Endometrial microvascular endothelial cells (primary cell): ENCODE measurements around the gene ABCG4. TPM values are rescaled to one million over a fixed set of nuclear protein-coding genes. Genes with fewer than 3 reads are reported as not detected.
"Not testable (repeated sequence)": the region's sequence is repeated elsewhere in the genome, so short reads cannot be mapped to it uniquely, and the experiment has no call there.

Experiments used
- in situ Hi-C: cut with HindIII; loops from 2 replicates; pipeline ENCODE4 v1.10.0; 2017; ENCODE audit warnings: low sequenced_read_pairs, low pct_unique_long_range_greater_than_20kb; ENCODE audit errors: inconsistent ontology term
- total RNA-seq: library from RNA; depleted of rRNA; stranded (reverse); fragments of >200 nt; gene quantifications from one replicate; pipeline ENCODE4 v1.2.3, GENCODE V29; 2015; ENCODE audit errors: inconsistent ontology term

ABCG4 gene
- total RNA-seq, 1 donor from 2014 or later, result not detected

DNA sequence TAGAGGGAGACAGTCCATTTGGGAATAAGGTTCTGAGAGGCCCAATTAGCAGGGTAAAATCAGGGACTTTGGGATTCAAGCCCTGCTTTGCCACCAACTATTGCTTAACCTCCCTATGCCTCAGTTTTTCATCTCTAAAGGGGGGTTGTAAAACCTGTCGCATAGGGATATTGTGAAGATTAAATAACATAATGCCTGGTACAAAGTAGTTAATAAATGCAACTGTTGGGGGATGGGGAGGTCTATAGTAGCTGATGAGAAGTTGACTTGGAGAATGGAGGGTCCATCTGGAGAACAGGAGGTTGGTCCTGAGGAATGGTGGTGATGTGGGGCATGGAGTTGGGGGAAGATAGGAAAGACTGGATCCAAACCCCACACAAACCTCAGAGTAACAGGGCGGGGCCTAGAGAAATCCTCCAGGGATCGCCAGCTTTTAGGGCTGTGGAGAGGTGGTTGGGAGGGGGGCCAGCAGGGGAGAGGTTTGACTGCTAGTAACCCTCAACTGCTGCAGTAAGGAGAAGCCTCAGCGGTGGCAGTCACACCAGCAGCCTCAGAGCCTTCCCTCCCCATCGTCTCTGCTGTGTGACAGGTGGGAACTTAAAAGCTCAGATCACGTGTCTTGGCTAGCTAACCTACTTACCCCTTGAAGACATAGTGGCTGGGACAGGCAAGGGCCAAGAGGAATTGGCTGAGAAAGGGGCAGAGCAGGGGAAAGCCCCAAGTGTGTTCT, 1.1 kb upstream of the ABCG4 start:
- in situ Hi-C loops, result no loop called here

DNA sequence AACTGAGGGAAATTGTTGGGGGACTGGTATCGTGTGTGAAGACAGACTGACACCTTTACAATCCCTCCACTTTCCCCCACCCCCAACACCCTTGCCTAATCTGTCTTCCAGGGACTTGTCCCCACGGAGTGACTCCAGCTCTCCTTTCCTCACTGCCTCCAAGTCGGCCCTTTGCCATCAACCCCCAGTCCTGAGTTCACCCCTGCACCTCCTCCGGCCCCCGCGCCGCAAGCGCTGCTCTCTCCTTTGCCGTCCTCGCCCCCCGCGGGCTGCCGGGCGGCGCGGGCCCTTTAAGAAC, 183 bp upstream of the ABCG4 start:
- in situ Hi-C loops, result no loop called here

DNA sequence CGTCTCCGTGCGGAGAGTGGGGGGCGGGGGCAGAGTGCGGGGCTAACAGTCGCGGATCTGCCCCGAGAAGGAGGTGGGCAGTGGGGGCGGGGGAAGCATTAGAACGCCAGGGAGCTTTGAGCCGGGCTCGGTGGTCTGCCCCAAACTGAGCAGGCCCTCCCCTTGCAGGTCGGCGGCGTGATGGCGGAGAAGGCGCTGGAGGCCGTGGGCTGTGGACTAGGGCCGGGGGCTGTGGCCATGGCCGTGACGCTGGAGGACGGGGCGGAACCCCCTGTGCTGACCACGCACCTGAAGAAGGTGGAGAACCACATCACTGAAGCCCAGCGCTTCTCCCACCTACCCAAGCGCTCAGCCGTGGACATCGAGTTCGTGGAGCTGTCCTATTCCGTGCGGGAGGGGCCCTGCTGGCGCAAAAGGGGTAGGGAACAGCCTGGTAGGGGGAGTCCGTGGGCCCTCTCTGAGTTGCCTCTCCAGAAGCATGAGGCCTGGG, 979 bp downstream of the ABCG4 start:
- in situ Hi-C loops, result no loop called here

DNA sequence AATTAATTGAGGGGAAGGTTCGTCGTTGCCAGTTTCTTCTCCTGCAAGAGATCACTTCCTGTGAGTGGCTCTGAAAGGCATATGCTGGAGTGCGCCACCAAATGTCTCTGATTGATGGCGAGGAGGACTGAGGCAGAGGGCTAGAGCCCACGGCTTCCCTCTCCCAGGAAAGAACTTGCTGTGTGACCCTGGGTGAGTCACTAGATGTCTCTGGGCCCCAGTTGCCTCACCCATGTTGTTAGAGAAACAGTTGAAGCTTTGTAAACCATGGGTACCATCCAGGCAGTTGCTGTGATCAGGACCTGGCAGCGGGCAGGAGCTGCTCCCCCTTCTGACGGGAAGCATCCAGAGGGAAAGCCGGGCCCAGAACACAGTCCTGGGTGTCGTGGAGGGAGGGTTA, 3.2 kb downstream of the ABCG4 start:
- in situ Hi-C loops, result no loop called here

DNA sequence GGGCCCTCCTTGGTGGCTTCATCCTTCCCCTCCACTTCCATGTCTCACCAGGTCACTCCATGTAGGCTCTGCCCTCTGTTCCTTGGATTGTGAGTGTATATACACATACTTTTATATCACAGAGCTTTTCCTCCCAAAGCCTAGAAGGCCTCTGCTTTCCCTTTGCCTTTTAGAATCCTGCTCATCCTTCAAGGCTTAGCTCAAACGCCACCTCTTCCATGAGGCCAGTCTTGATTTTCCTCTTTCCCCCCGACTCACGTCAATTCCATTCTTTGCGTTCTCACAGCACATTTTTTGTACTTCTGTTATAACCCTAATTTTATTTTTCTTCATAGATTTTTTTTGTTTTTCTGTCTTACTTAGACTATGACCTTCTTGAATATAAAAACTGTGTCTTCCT, 3.8 kb downstream of the ABCG4 start:
- in situ Hi-C loops, result no loop called here

GRCh38 chr11:119153049-119153818, 4.4 kb downstream of the ABCG4 start:
- in situ Hi-C loops, result no loop called here

GRCh38 chr11:119154178-119154577, 5.3 kb downstream of the ABCG4 start:
- in situ Hi-C loops, result no loop called here

GRCh38 chr11:119155733-119156492, 7.1 kb downstream of the ABCG4 start:
- in situ Hi-C loops, result no loop called here

DNA sequence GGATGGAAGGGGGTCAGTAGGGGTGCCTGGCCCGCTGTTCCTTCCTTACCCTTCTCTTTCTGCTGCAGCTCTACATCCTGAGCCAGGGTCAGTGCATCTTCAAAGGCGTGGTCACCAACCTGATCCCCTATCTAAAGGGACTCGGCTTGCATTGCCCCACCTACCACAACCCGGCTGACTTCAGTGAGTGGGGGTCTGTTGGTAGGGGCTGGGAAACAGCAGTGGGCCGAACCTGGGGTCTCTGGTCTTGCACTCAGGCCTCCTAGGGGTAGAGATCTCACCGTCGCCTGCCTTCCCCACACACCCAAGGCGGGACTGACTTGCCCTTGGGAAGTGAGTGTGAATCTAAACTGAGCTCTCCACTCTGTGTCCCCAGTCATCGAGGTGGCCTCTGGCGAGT, 7.6 kb downstream of the ABCG4 start:
- in situ Hi-C loops, result no loop called here

DNA sequence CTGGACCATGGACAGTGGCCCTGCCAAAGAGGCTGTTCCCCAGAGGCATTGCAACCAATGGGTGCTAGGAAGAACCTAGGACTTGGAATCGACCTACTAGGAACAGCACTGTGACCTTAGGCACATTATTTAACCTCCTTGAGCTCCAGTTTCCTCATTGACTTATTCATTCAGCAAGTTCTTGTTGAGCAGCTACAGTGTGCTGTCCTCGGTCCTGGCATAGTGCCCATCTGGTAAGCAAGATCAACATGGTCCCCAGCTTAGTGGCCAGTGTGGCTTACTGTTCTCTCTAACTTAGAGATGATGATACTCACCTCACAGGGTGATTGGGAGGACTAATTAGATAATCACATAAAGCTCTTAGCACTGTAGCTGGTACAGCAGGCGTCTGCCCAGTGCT, 8.2 kb downstream of the ABCG4 start:
- in situ Hi-C loops, result no loop called here

- in situ Hi-C loops, result no loop called here
Observed at GRCh38 chr11:119158467-119158866, 9.6 kb downstream of the ABCG4 start.

GRCh38 chr11:119160151-119160550, 11.3 kb downstream of the ABCG4 start:
- in situ Hi-C loops, result no loop called here

DNA sequence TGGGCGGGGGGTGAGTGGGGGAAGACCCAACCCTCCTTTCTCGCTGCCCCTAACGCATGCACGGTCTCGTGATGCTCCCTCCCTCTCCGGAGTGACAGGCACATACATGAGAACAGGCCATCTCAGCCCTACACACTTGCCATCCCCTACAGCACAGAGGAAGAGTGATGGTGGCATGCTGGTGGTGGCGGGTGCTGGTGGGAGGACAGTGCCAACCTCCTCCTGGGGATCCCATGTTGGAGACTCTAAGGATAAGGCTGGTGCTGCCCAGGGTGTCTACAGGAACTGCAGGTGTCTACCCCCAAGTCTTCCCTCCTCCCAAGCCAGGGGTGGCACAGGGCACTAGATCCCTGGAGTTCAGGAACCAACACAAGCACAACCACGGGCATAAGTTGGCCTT, 13.0 kb downstream of the ABCG4 start:
- in situ Hi-C loops, result no loop called here

- in situ Hi-C loops, result no loop called here
Observed at GRCh38 chr11:119166368-119167076, 17.7 kb downstream of the ABCG4 start.

DNA sequence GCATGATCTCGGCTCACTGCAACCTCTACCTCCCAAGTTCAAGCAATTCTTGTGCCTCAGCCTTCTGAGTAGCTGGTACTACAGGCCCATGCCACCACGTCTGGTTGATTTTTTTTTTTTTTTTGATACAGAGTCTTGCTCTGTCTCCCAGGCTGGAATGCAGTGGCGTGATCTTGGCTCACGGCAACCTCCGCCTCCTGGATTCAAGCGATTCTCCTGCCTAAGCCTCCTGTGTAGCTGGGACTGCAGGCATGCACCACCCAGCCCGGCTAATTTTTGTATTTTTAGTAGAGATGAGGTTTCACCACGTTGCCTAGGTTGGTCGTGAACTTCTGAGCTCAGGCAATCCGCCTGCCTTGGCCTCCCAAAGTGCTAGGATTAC, 18.2 kb downstream of the ABCG4 start:
- in situ Hi-C loops, result not testable (repeated sequence)

GRCh38 chr11:119167933-119168332, 19.1 kb downstream of the ABCG4 start:
- in situ Hi-C loops, result no loop called here

- in situ Hi-C loops, result no loop called here
Observed at GRCh38 chr11:119168471-119169281, 19.8 kb downstream of the ABCG4 start, which contains the start of gene NLRX1. NLRX1 (plus strand) TSS chr11:119168725; CDS start chr11:119171404, 2,679 bp downstream.

GRCh38 chr11:119169282-119169719, 20.4 kb downstream of the ABCG4 start:
- in situ Hi-C loops, result no loop called here
